Testis (tissue), 3 donors: Measurements from ENCODE around the gene DOK6. TPM values are rescaled to one million over a fixed set of nuclear protein-coding genes. Genes with fewer than 3 reads are reported as not detected.
"Not testable (repeated sequence)": the region's sequence is repeated elsewhere in the genome, so short reads cannot be mapped to it uniquely, and the experiment has no call there.

Experiments used
- DNase-seq: peaks from one replicate; pipeline ENCODE4 v3.0.0-alpha.2; 2019
- H3K27ac ChIP-seq, 2 donors: fragments of 200-600 bp; sonication (generic); one replicate each; pipeline ENCODE4 v1.5.1; 2019
- H3K27me3 ChIP-seq: fragments of 200-600 bp; sonication (generic); one replicate; pipeline ENCODE4 v1.5.1; 2019
- H3K36me3 ChIP-seq: fragments of 200-600 bp; sonication (generic); one replicate; pipeline ENCODE4 v1.5.1; 2017; ENCODE audit warnings: low read depth; ENCODE audit errors: missing control alignments
- H3K4me1 ChIP-seq: fragments of 200-600 bp; sonication (generic); one replicate; pipeline ENCODE4 v1.5.1; 2019
- H3K4me3 ChIP-seq, 2 donors: fragments of 200-600 bp; sonication (generic); one replicate each; pipeline ENCODE4 v1.5.1; 2017 to 2019
- H3K9me3 ChIP-seq: fragments of 200-600 bp; sonication (generic); one replicate; pipeline ENCODE4 v1.5.1; 2017
- POLR2A ChIP-seq: fragments of 450-650 bp; IDR thresholded peaks from one replicate; pipeline ENCODE4 v1.6.1; 2017; ENCODE audit warnings: antibody characterized with exemption, mild to moderate bottlenecking, moderate library complexity
- WGBS, 2 donors: methylation state at CpG; one replicate each; pipeline ENCODE4 v1.1.5; 2018; 5-methylcytosine and 5-hydroxymethylcytosine counted together
- intact Hi-C: fragments of 100-400 bp; cut with DNase I; formaldehyde crosslinking; loops from one replicate; pipeline ENCODE4 v1.15.1; 2023; ENCODE audit warnings: low total_unique reads
- polyA plus RNA-seq: library from polyadenylated mRNA; stranded (reverse); fragments of 350-450 nt; fragmentation: Illumina TruSeq; extraction: RNeasy Lipid Tissue Mini Kit (QIAGEN cat#74804); gene quantifications from one replicate; pipeline ENCODE4 v1.2.3, GENCODE V29; 2014; ENCODE audit warnings: low read depth, low replicate concordance; ENCODE audit not compliant: insufficient read depth
- total RNA-seq, 2 donors: library from RNA; depleted of rRNA; stranded (reverse); fragments of >200 nt; gene quantifications; one replicate each; pipeline ENCODE4 v1.2.3, GENCODE V29; 2016
- TF ChIP-seq, protein P1 (sequence below), 3 experiments: fragments of 450-650 bp in 2 of 3; fragments of 200-600 bp in 1 of 3; sonication (generic) in 1 of 3; IDR thresholded peaks; one replicate each; pipeline ENCODE4 v1.5.1; 2016 to 2019; ENCODE audit warnings: antibody characterized with exemption in 3 of 3, mild to moderate bottlenecking in 2 of 3, moderate library complexity in 1 of 3

The DOK6 gene
- total and polyA plus RNA-seq, 3 donors from 2014 or later = 0.71 to 11.1 (median 8.5) TPM

DNA sequence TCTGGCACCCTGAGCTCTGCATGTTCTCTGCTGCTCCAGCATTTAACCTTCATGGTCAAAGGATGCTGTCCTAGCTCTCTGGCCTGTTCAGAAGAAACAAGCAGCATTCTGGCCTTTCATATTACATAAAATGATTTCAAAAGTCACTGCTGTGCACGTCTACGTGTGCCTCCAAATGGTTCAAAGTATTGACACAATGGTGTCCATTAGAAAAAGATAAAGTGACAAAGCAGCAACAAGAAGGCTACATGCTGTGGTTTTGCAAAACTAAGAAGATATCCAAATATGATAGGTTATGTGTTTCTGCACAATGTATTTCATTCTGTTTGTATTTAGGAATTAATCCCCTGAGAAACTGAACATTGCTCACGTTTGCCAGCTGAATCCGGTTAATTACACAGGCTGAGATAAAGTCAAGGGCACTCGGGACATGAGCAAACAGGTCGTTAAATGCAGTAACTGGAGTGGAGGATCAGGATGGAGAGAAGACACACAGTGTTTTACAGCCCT lies 258.5 kb downstream of the DOK6 start:
- 31 to 33% methylated on average over 6 of the region's 6 CpGs for WGBS, 2 donors
- H3K27me3 ChIP-seq = no peaks in the 10 kb centered on the region
- TF ChIP-seq, protein P1, sequence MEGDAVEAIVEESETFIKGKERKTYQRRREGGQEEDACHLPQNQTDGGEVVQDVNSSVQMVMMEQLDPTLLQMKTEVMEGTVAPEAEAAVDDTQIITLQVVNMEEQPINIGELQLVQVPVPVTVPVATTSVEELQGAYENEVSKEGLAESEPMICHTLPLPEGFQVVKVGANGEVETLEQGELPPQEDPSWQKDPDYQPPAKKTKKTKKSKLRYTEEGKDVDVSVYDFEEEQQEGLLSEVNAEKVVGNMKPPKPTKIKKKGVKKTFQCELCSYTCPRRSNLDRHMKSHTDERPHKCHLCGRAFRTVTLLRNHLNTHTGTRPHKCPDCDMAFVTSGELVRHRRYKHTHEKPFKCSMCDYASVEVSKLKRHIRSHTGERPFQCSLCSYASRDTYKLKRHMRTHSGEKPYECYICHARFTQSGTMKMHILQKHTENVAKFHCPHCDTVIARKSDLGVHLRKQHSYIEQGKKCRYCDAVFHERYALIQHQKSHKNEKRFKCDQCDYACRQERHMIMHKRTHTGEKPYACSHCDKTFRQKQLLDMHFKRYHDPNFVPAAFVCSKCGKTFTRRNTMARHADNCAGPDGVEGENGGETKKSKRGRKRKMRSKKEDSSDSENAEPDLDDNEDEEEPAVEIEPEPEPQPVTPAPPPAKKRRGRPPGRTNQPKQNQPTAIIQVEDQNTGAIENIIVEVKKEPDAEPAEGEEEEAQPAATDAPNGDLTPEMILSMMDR (IDR thresholded peaks at IDR 0.05) = no peak
- TF ChIP-seq POLR2A = no peak
- intact Hi-C loops = no loop called here
- H3K27ac ChIP-seq = no peak overlapping the region
- no peaks in the 10 kb centered on the region for H3K4me1 ChIP-seq
- no peak for DNase-seq
- H3K36me3 ChIP-seq = no peaks in the 10 kb centered on the region
- no peak overlapping the region for H3K4me3 ChIP-seq
- no peaks in the 10 kb centered on the region for H3K9me3 ChIP-seq

DNA sequence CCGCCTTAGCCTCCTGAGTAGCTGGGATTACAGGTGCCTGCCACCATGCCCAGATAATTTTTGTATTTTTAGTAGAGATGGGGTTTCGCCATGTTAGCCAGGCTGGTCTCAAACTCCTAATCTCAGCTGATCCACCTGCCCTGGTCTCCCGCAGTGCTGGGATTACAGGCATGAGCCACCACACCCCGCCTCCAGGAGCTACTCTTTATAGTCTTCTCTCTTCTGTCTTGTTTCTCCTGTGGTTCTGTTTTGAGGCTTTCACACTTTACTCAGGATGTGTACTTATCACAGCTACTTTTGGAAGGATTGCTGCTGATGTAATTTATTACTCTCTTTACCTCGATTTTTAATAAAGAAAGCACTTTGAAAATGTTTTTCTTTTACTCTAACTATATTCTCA lies 261.4 kb downstream of the DOK6 start:
- not testable (repeated sequence) for DNase-seq

DNA sequence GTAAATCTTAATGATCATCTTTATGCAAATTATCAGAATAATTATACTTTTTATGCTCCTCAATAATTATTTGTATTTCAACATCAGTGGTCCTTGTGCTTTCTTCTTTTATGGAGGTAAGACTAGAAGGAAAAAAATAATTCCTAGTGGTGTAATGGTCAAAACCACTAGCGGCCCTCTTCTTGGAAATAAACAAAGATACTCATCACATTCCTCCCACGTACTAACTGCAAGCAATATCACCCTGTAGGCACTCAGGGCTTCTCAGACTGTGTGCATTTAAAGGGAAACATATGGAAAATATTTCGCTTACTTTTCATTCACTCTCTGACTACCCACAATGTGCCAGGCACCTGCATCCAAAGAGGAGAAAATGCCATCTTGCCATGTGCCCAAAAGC lies 263.7 kb downstream of the DOK6 start:
- Histone ChIP-seq H3K27ac (no peak overlapping the region), H3K36me3 (no peaks in the 10 kb centered on the region), H3K9me3 (no peaks in the 10 kb centered on the region), H3K4me1 (no peaks in the 10 kb centered on the region), H3K27me3 (no peaks in the 10 kb centered on the region), H3K4me3 (no peak overlapping the region)
- WGBS, 2 donors = 54 to 76% methylated on average over 3 of the region's 3 CpGs
- intact Hi-C loops = no loop called here
- no peak for DNase-seq
- TF ChIP-seq, protein P1 (IDR thresholded peaks at IDR 0.05) = no peak
- TF ChIP-seq POLR2A = no peak

More for the DNA sequence above, 261.4 kb downstream of the DOK6 start:
- H3K27me3 ChIP-seq, H3K36me3 ChIP-seq, H3K27ac ChIP-seq, H3K4me1 ChIP-seq, H3K9me3 ChIP-seq, H3K4me3 ChIP-seq, intact Hi-C loops: not testable (repeated sequence)
- 88 to 90% methylated on average over 5 of the region's 5 CpGs for WGBS, 2 donors

DNA sequence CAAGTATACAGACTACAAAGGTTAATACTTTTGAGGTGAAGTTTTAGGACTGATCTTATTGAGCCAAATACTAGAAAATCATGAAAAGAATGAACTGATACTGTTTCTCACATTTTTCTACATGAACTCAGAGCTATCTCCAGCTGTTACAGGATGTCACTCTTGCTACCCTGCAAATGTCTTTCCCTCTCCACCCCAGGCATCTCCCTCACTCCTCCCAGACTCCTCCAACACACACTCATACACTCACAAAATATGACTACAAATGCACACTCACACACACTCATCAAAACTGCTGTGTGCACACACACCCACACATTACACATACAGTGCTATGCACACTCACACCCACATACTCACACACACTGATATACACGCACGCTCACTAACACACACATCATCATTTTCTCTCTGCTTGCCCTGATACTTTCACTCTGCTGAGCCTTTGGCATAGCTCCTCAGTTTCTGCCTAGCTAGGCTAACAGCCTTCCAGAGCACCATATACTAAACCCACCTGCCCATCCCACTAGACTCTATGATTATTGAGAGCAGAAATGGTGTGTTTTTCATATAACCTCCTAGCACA lies 273.7 kb downstream of the DOK6 start:
- no peak overlapping the region for H3K27ac ChIP-seq
- no peak overlapping the region for H3K4me3 ChIP-seq
- no peaks in the 10 kb centered on the region for H3K27me3 ChIP-seq
- TF ChIP-seq, protein P1 (IDR thresholded peaks at IDR 0.05) = no peak
- no peak for TF ChIP-seq POLR2A
- H3K36me3 ChIP-seq = no peaks in the 10 kb centered on the region
- 68 to 91% methylated on average over 2 of the region's 2 CpGs for WGBS, 2 donors
- no peaks in the 10 kb centered on the region for H3K4me1 ChIP-seq
- H3K9me3 ChIP-seq = no peaks in the 10 kb centered on the region
- no peak for DNase-seq
- intact Hi-C loops = no loop called here

DNA sequence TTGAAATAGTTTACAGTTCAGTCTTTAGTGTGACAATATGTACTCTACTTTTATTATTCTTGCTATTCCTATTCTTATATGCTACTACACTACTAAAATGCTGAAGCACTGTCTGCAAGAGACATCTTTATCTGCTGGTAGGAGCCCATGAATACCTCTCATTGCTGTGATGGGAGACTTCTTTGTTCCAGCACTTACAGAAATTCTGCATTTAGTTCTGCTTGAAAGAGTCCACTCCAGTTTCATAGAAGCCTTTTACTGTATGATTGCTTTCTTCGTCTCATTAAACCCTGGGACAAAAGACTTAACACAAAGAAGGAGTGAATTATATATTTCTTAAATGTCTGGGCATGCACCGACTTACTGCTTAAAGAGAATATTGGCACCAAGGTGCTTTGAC lies 274.3 kb downstream of the DOK6 start:
- WGBS, 2 donors = 65 to 95% methylated on average over 2 of the region's 2 CpGs
- no peak for TF ChIP-seq POLR2A
- TF ChIP-seq, protein P1 (IDR thresholded peaks at IDR 0.05) = no peak
- no peak for DNase-seq
- no peaks in the 10 kb centered on the region for H3K27me3 ChIP-seq
- no peak overlapping the region for H3K27ac ChIP-seq
- H3K36me3 ChIP-seq = no peaks in the 10 kb centered on the region
- H3K4me1 ChIP-seq = no peaks in the 10 kb centered on the region
- intact Hi-C loops = no loop called here
- no peak overlapping the region for H3K4me3 ChIP-seq
- no peaks in the 10 kb centered on the region for H3K9me3 ChIP-seq
